Coronary artery (tissue), 2 donors: ENCODE measurements around the gene SOCS1.

Source experiments
- DNase-seq: peaks from one replicate; pipeline ENCODE4 v3.0.0-alpha.2; 2017; ENCODE audit warnings: low spot score
- H3K27ac ChIP-seq, 2 donors: fragments of 200-600 bp; sonication (generic); one replicate each; pipeline ENCODE4 v1.5.1; 2016 to 2019
- H3K4me3 ChIP-seq: fragments of 200-600 bp; sonication (generic); 2 replicates; pipeline ENCODE4 v1.5.1; 2016; ENCODE audit warnings: mild to moderate bottlenecking, moderate library complexity
- TF ChIP-seq, protein P1 (sequence below): fragments of 200-600 bp; sonication (generic); IDR thresholded peaks from one replicate; pipeline ENCODE4 v1.5.1; 2019; ENCODE audit warnings: antibody characterized with exemption

The SOCS1 gene

GRCh38 chr16:11298143-11298900 is 42.3 kb upstream of the SOCS1 start:
- TF ChIP-seq, protein P1, sequence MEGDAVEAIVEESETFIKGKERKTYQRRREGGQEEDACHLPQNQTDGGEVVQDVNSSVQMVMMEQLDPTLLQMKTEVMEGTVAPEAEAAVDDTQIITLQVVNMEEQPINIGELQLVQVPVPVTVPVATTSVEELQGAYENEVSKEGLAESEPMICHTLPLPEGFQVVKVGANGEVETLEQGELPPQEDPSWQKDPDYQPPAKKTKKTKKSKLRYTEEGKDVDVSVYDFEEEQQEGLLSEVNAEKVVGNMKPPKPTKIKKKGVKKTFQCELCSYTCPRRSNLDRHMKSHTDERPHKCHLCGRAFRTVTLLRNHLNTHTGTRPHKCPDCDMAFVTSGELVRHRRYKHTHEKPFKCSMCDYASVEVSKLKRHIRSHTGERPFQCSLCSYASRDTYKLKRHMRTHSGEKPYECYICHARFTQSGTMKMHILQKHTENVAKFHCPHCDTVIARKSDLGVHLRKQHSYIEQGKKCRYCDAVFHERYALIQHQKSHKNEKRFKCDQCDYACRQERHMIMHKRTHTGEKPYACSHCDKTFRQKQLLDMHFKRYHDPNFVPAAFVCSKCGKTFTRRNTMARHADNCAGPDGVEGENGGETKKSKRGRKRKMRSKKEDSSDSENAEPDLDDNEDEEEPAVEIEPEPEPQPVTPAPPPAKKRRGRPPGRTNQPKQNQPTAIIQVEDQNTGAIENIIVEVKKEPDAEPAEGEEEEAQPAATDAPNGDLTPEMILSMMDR = no peak
- DNase-seq = no peak
- H3K4me3 ChIP-seq = peak overlapping the region; percentile 57
- H3K27ac ChIP-seq = no peak overlapping the region

DNA sequence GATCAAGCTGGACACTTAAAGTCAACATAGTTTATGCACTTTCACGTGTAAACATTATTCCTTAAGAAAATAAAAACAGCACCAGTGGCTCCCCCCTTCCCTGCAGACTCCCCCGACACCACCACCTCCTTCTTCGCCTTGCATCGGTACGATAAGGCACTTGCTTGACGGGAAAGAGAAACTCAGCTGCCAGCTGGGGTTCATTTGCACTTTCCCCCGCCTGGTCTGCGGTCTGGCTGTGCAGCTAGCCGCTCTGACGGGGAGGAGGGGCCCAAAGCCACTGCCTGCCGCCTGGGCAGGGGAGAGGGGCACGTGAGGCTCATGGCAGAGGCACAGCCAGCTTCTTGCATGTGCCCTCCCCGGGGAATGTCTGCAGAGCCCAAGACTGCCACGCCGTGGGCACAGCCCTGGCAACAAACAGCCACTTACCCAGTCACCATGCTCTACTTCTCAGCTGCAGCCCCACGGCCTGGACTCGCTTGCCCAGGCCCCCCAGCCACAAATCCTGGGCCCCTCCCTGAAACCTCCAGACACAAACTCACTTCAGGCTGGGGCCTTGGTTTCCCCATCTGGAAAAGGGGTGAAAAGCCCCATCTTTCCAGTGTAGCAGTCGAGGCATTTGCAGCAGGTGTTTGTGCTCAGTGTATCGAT is 41.6 kb upstream of the SOCS1 start:
- TF ChIP-seq, protein P1 = no peak
- peak overlapping the region in 1 of 2 donors; percentile 35 for H3K27ac ChIP-seq
- peak; percentile 88 for DNase-seq
- H3K4me3 ChIP-seq = peak overlapping the region; percentile 57

- no peak overlapping the region for H3K27ac ChIP-seq
- TF ChIP-seq, protein P1 = no peak
- H3K4me3 ChIP-seq = peak overlapping the region; percentile 57
- no peak for DNase-seq
Measured at GRCh38 chr16:11296706-11297491, 40.9 kb upstream of the SOCS1 start.

- DNase-seq = no peak
- Histone ChIP-seq H3K27ac (no peak overlapping the region), H3K4me3 (no peak overlapping the region)
- TF ChIP-seq, protein P1 = no peak
Measured at GRCh38 chr16:11296351-11296705, 40.3 kb upstream of the SOCS1 start.

DNA sequence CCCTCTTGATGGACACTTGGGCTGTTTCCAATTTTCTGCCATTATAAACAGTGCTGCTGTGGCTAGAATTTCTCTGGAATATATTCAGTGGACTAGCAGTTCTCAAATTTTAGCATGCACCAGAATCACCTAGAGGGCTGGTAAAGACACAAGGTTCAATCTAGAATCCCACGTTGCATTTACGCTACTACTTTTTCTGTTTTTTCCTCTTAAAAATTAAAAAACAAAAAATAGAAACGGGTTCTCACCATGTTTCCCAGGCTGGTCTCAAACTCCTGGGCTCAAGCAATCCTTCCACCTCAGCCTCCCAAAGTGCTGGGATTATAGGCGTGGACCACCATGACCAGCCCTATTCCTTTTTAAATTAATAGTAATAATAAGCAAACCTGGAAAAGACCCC is 39.7 kb upstream of the SOCS1 start:
- no peak overlapping the region for H3K4me3 ChIP-seq
- TF ChIP-seq, protein P1 = no peak
- no peak overlapping the region for H3K27ac ChIP-seq
- DNase-seq = no peak

DNA sequence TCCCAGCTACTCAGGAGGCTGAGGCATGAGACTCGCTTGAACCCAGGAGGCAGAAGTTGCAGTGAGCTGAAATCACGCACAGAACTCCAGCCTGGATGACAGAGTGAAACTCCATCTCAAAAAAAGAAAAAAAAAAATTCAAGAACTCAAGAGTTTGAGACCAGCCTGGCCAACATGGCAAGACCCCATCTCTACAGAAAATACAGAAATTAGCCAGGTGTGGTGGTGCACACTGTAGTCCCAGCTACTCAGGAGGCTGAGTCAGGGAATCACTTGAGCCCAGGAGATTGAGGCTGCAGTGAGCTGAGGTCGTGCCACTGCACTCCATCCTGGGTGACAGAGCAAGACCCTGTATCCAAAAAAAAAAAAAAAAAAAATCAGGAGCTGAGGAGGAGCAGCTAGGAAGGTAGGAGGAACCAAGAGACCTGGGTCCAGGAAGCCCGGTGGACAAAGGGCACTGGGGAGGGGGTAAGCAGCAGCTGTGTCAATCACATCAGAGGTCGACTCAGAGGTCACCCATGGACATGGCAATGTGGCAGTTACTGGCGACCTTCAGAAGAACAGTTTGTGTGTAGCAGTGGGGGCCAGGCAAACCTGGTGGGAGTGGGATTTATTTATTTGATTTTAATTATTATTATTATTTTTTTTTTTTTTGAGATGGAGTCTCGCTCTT is 36.2 kb upstream of the SOCS1 start:
- Histone ChIP-seq H3K27ac (no peak overlapping the region), H3K4me3 (no peak overlapping the region)
- no peak for DNase-seq
- TF ChIP-seq, protein P1 = no peak
